H7 (cell line): ENCODE data around the gene IFIT1B. TPM values are rescaled to one million over a fixed set of nuclear protein-coding genes. Genes with fewer than 3 reads are reported as not detected.
A peak's percentile ranks its signal among the peaks of the same experiment; 100 is the strongest.
"Not testable (repeated sequence)": the region's sequence is repeated elsewhere in the genome, so short reads cannot be mapped to it uniquely, and the experiment has no call there.

Experiments
- DNase-seq: peaks from one replicate; pipeline ENCODE4 v3.0.0; 2012
- H3K27me3 ChIP-seq: 2 replicates; pipeline ENCODE4 v1.6.0; 2011; ENCODE audit warnings: mild to moderate bottlenecking, low read length; ENCODE audit not compliant: control insufficient read depth, insufficient read depth
- H3K36me3 ChIP-seq: replicated peaks from 2 replicates; pipeline ENCODE4 v1.5.1; 2011; ENCODE audit warnings: low read length; ENCODE audit not compliant: control insufficient read depth, insufficient read depth
- H3K4me3 ChIP-seq: 2 replicates; pipeline ENCODE4 v1.5.1; 2011; ENCODE audit warnings: low read depth, mild to moderate bottlenecking, control low read depth, low read length, moderate library complexity; ENCODE audit not compliant: insufficient read depth
- total RNA-seq: library from RNA; depleted of rRNA; stranded (reverse); fragments of >200 nt; shearing (Covaris generic); gene quantifications from 2 replicates; pipeline ENCODE4 v1.2.3, GENCODE V29; 2014

IFIT1B gene
- total RNA-seq, 1 experiment from 2014 or later: not detected

DNA sequence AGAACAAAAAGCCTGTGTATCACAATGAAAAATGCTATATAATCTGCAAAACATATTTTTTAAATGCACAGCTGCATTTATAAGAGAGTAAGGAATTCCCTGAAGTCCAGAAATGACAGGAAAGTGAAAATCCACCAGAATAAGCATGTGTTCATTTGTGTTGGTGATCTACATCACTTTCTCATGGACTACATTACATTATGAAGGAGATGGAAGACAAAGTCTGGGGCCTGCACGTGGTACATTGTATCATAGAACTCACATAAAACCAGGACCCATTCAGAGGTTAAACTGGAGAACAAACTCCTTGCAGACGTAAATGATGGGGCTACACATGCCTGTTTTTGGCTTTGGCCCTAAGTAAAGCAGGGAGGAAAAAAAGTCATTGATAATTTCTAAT, 33.7 kb upstream of the IFIT1B start:
- Histone ChIP-seq H3K36me3 (no peaks in the 10 kb centered on the region), H3K4me3 (no peak overlapping the region), H3K27me3 (no peaks in the 10 kb centered on the region)
- no peak for DNase-seq

DNA sequence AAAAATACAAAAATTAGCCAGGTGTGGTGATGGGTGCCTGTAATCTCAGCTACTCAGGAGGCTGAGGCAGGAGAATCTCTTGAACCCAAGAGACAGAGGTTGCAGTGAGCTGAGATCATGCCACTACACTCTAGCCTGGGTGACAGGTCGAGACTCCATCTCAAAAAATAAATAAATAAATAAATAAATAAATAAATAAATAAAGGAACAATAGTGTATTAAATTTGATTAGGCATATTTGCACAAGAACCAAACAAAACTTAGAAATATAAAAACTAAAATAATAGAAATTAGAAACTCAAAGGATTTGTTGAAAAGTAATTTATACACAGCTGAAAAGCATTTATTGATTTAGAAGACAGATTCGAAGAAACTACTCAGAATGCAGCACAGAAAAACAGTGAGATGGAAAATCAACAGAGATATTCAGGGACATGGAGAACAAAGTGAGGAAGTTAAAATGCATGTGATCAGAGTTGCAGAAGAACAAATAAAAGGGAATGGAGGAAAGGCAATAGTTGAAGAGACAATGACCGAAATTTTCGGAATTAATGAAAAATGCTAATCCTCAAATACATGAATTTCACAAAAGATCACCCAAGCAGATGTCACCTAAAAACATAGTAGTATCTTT, 32.4 kb upstream of the IFIT1B start:
- H3K4me3 ChIP-seq: no peak overlapping the region
- no peaks in the 10 kb centered on the region for H3K36me3 ChIP-seq
- no peaks in the 10 kb centered on the region for H3K27me3 ChIP-seq
- DNase-seq: no peak

DNA sequence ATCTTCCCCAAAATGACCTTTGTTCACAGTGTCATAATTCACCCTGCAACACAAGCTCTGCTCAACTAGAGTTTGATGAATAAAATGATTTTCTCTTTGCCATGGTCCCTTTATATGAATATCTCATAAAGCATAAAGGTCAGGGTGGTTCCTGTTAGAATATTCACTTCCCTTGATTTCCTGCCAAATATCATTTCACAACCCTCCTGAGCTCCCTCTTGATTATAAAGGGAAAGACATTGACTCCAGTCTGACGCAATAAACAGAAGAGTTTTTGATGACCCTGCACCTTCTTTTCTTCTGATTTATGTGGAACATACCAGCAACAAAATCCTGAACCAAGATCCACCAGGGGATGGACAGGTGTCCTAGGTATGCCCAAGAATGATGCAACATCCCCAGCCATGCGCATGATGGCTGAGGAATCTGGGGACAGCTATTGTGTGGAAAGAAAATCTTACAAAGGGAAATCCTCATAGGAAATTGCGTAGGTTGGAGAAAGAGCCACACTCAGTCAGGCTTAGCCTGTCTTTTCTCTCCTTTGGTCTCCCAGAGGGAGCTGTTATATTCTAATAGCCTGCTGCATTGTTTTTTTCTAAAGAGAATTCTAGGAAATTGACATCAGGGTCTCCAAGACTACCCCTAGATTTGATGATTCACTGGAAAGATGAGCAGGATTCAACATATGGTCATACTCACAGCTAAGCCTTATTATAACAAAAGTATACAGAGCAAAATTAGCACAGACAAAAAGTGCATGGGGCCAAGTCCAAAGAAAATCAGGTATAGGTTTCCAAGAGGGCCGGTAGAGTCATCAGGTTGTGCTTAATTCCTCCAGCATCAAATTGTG, 31.2 kb upstream of the IFIT1B start:
- H3K4me3 ChIP-seq: no peak overlapping the region
- DNase-seq: peak; percentile 12
- no peaks in the 10 kb centered on the region for H3K27me3 ChIP-seq
- H3K36me3 ChIP-seq: no peaks in the 10 kb centered on the region

DNA sequence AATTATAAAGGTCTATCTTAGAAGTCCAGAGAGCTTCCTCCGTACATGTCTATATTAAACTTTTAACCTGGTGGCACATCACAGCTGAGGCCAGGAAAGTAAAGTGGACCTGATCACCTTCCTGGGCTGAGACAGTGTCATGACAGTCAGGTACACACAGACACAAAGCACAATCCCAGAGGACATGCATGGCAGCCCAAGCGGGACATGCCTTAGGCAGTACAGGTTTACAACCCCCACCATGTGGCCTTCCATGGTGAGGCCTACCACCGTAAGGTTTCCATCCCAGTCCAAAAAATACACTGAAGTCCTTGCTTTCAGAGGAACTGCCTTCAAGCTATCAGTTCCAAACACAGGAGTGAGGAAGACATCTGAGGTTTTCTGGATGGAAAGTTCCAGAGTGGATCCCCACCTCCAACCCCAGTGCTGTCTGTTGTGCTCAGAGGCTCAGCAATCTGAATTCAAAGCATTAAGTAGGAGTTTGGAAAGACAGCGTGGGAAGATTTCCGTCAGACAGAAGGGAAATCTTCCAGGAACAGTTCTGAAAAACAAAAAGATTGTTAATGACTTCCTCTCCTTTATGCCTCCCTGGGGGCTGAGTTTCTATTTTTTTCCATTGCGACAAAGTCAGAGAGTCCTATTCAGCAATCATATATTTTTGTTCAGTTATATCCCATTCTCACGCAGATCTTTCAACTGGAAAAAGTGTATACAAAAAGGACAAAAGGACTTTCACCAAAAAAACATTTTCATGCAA, 30.0 kb upstream of the IFIT1B start:
- DNase-seq: no peak
- no peaks in the 10 kb centered on the region for H3K27me3 ChIP-seq
- H3K4me3 ChIP-seq: no peak overlapping the region
- H3K36me3 ChIP-seq: no peaks in the 10 kb centered on the region

DNA sequence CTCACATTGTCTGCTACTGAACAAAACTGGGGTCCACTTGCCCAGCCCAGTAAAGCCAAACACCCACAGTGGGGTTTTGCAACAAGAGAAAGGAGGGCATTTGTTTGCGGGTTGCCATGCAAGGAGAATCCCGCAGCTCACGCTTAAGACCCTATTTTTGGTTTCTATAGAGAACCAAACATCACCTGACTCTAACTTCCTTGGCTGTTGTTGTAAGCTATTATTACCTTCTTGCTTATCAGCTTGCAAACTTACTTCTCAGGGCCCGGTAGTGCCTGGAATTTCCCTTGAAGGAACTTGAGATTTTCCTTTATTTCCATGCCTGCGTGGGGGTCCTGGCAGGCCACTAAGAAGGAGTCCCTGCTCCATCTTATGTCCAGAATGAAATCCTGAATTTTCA, 29.4 kb upstream of the IFIT1B start:
- no peaks in the 10 kb centered on the region for H3K36me3 ChIP-seq
- DNase-seq: no peak
- H3K4me3 ChIP-seq: no peak overlapping the region

DNA sequence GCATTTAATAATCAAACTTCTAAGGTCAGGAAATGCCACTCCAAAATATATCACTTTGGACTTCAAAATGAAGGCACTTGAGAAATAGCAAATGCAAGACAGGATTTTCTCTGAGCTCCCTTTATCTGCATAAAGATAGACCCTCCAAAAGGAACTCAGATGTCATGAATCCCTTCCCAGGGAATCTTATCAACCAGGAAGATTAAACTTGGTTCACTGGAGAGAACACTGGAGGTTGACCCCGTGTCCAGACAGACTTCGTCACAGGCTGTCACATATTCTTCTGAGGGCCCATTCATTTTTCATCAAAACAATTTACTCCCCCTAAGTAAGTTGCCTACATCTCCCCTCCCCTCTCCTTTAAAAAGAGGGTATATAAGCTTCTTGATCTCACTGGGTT, 28.9 kb upstream of the IFIT1B start:
- Histone ChIP-seq H3K4me3 (no peak overlapping the region), H3K27me3 (no peaks in the 10 kb centered on the region), H3K36me3 (no peaks in the 10 kb centered on the region)
- no peak for DNase-seq

More for the DNA sequence above, 29.4 kb upstream of the IFIT1B start:
- H3K27me3 ChIP-seq: no peaks in the 10 kb centered on the region

DNA sequence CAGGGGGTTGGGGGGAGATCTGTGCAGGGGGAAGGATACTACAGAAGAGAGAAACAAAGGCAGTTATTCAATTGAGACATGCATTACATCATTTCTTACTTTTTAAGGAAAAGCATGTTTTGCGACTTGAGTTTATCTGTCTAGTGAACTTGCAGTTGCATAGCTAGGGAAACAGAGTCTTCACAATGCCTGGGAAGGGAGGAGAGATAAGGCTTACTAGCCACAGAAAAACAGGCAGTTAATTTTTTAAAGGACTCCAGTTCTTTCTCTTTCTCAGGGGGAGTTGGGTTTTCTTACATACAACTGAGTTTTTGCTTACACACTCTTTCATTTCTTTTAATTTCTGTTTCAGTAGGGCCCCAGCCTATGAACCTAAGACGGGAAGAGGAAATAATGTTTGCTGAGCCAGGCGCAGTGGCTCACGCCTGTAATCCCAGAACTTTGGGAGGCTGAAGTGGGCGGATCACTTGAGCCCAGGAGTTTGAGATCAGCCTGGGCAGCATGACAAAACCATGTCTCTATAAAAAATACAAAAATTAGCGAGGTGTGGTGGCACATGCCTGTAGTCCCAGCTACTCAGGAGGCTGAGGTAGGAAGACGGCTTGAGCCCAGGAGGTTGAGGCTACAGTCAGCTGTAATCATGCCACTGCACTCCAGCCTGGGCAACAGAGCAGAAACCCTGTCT, 27.1 kb upstream of the IFIT1B start:
- H3K36me3 ChIP-seq, DNase-seq, H3K4me3 ChIP-seq, H3K27me3 ChIP-seq: not testable (repeated sequence)

DNA sequence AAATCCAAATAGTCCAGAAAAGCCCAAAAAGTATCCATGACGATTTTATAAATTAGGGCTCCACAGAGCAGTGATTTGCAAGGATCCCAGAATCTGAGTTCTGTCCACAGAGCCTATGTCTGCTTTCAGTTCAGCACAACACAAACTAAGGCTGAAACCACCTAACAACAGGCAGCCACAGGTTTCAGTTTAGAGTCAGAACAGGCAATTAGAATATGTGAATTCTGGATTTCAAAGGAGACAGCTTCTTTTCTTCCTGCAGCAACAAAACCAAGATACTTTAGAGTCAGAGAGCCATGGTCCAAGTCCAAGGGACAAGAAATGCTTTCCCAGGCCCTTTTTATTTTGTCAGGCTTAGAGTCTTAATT, 26.5 kb upstream of the IFIT1B start:
- Histone ChIP-seq H3K27me3 (no peaks in the 10 kb centered on the region), H3K4me3 (no peak overlapping the region), H3K36me3 (no peaks in the 10 kb centered on the region)
- DNase-seq: no peak

DNA sequence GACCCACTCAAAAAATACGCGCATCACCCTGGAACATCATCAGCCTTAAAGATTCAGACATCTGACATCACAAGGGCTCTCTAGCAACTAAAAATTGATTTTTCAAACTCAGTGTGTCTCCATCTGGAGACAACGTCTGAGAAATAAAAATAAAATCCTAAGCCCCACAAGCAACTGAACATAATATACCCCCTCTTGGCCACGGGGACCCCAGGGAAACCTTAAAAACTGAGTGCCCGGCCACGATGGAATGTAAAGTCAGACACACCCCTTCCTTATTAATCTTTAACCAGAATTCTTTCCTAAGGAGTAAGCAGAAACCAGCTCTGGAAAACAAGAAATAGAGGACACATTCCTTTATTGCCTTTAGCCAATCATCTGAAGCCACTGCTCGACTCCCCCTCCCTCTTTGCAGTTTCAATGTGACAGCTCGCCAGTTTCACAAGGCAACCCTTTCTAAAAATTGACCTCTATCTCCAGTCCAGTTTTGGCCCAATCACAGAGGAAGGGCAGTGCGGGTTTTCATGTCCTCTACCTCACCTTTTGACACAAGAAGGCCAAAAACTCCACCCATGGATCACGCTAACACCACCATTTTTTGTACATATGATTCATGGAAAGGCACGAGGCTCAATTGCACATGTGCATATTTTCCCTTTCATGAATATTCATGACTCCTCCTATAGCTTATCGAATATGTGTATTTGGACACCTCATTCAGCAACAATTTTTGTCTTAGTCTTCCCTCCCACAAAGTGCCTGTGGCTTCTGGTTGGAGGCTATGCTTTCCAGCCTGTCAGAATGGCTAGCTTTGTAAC, 25.9 kb upstream of the IFIT1B start:
- no peak for DNase-seq
- Histone ChIP-seq H3K27me3 (no peaks in the 10 kb centered on the region), H3K4me3 (no peak overlapping the region), H3K36me3 (no peaks in the 10 kb centered on the region)

DNA sequence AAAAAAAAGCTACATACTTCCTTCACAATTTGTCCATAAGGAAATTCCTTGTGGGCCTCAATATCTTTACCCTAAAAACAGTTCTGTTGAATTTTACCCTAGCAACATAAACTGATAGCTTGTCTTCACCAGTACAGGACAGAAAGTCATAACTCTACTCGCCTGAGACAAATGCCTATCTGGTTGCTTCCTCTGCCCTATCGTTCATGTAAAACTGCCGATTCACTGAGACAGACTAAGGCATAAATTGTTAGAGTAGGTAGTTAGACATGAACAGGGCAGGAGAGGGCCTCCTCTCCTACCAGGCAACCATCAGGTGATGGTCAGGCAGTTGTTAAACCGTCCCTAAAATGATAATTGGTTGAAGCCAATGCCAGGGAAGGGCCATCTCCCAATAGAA, 25.1 kb upstream of the IFIT1B start:
- no peak for DNase-seq
- Histone ChIP-seq H3K36me3 (no peaks in the 10 kb centered on the region), H3K4me3 (no peak overlapping the region), H3K27me3 (no peaks in the 10 kb centered on the region)

DNA sequence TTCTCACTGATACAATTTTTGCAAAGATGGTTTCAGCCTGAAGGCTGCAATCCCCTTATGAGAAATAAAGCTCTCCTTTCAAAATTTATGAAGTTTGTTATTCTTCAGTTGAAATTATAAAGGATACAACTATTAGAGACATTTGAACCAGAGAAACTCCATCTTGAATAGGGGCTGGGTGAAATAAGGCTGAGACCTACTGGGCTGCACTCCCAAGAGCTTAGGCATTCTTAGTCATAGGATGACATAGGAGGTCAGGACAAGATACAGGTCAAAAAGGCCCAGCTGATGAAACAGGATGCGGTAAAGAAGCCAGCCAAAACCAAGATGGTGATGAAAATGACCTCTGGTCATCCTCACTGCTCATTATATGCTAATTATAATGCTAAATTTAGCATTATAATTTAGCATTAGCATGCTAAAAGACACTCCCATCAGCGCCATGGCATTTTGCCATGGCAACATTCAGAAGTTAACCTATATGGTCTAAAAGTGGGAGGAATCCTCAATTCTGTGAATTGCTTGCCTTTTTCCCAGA, 22.4 kb upstream of the IFIT1B start:
- Histone ChIP-seq H3K4me3 (no peak overlapping the region), H3K27me3 (no peaks in the 10 kb centered on the region), H3K36me3 (no peaks in the 10 kb centered on the region)
- no peak for DNase-seq

DNA sequence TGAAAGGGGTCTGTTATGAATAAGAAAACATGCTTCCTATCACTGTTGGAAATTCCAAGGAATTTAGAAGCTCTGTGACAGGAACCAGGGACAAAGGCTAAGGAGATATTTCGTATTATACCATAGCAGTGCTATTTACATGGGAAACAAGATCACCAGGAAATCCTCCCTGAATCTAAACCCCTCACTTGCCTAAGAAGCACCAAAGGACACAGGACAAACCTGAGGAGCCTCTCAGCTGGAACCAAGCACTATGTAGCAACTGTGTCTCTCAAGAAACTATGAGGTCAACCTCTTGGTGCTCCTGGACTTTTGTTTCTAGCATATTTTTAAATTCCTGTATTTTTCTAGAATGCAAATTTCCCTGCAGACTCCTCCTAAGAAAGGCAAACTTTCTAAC, 20.8 kb upstream of the IFIT1B start:
- no peak for DNase-seq
- Histone ChIP-seq H3K36me3 (no peaks in the 10 kb centered on the region), H3K27me3 (no peaks in the 10 kb centered on the region), H3K4me3 (no peak overlapping the region)

DNA sequence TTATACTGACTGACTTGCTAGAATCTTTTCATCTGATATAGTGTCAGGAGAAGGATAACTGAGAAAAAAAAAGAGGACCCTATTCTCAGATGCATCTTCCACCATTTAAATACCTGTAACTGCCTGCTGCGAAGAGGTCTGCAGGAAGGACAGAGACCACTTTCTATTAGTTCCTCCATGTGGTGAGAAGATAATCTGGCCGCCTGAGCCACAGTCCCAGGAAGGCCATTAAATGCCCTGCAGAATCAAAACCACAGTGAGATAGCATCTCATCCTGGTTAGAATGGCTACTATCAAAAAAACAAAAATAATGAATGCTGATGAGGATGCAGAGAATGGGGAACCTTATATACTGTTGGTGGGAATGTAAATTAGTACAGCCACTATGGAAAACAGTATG, 19.9 kb upstream of the IFIT1B start:
- no peak overlapping the region for H3K4me3 ChIP-seq
- H3K27me3 ChIP-seq: no peaks in the 10 kb centered on the region
- no peaks in the 10 kb centered on the region for H3K36me3 ChIP-seq
- no peak for DNase-seq

DNA sequence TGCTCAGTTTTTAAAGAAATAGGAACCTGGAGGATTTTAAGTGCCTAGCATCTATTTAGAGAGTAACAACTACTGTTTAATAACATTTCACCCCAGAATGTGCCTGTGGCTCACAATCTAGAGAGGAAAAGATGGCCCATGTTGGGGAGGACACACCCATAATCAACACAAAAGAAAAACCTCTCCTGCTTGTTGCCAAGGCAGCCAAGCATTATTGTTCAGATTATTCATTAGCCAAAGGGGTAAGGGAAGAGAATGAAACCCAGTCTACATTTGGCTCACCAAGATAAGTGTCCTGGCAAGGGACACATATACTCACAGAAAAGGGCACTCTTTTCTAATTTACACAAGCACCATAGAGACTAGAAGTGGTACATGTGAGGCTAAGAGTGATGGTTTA, 17.7 kb upstream of the IFIT1B start:
- H3K4me3 ChIP-seq: no peak overlapping the region
- DNase-seq: no peak
- no peaks in the 10 kb centered on the region for H3K27me3 ChIP-seq
- H3K36me3 ChIP-seq: no peaks in the 10 kb centered on the region
